HG03097 (cell line): ENCODE data around the gene DAPK2.

Experiments used
- ATAC-seq: cut with Tn5 transposase; IDR thresholded peaks from one replicate; pipeline ENCODE4 v1.9.1; 2021; ENCODE audit not compliant: unreplicated experiment, low FRiP score

Gene DAPK2

GRCh38 chr15:63946524-63947065, 99.7 kb downstream of the DAPK2 start:
- ATAC-seq, result no peak

GRCh38 chr15:63945838-63946298, 100.4 kb downstream of the DAPK2 start:
- ATAC-seq, result no peak

- ATAC-seq, result no peak
Observed at GRCh38 chr15:63945007-63945788, 101.1 kb downstream of the DAPK2 start.

- ATAC-seq, result no peak
Observed at GRCh38 chr15:63944681-63944955, 101.7 kb downstream of the DAPK2 start.

GRCh38 chr15:63943829-63944680, 102.2 kb downstream of the DAPK2 start:
- no peak for ATAC-seq

GRCh38 chr15:63942486-63943365, 103.6 kb downstream of the DAPK2 start:
- ATAC-seq, result no peak

- ATAC-seq, result no peak
Observed at GRCh38 chr15:63941698-63942465, 104.4 kb downstream of the DAPK2 start.

GRCh38 chr15:63940966-63941620, 105.2 kb downstream of the DAPK2 start:
- ATAC-seq, result no peak

- ATAC-seq, result no peak
Observed at GRCh38 chr15:63939531-63940130, 106.7 kb downstream of the DAPK2 start.

- no peak for ATAC-seq
Observed at GRCh38 chr15:63938486-63939061, 107.7 kb downstream of the DAPK2 start.

GRCh38 chr15:63933522-63933921, 112.8 kb downstream of the DAPK2 start:
- no peak for ATAC-seq

- no peak for ATAC-seq
Observed at GRCh38 chr15:63931556-63931955, 114.7 kb downstream of the DAPK2 start.

GRCh38 chr15:63930034-63930433, 116.3 kb downstream of the DAPK2 start:
- no peak for ATAC-seq

GRCh38 chr15:63928185-63928842, 118.0 kb downstream of the DAPK2 start:
- ATAC-seq, result no peak

- ATAC-seq, result no peak
Observed at GRCh38 chr15:63923993-63924950, 122.0 kb downstream of the DAPK2 start.

- ATAC-seq, result no peak
Observed at GRCh38 chr15:63922916-63923315, 123.4 kb downstream of the DAPK2 start.
